Stimulated activated naive CD8-positive, alpha-beta T cell treated with anti-CD3 and anti-CD28 coated beads, Interleukin-15, amount 100 ng/mL, for 72 hours (primary cell): ENCODE measurements around the gene VPS33B.

Experiments
- ATAC-seq: fragments of 150-1000 bp; cut with Tn5 transposase; 2 replicates; pipeline ENCODE4 v1.10.0; 2021; ENCODE audit warnings: mild to moderate bottlenecking, moderate library complexity
- DNase-seq, 2 donors: peaks; one replicate each; pipeline ENCODE4 v3.0.0; 2021 to 2022
- H3K27ac Mint-ChIP-seq, 2 donors: one replicate each; pipeline ENCODE4 v1.8.0; 2022; ENCODE audit warnings: mild to moderate bottlenecking in 2 of 2, mixed read lengths in 2 of 2, moderate library complexity in 2 of 2
- H3K27me3 Mint-ChIP-seq: one replicate; pipeline ENCODE4 v1.8.0; 2022; ENCODE audit warnings: mixed read lengths
- H3K4me1 Mint-ChIP-seq: one replicate; pipeline ENCODE4 v1.8.0; 2022; ENCODE audit warnings: mild to moderate bottlenecking, mixed read lengths
- H3K4me3 Mint-ChIP-seq, 2 donors: one replicate each; pipeline ENCODE4 v1.8.0; 2022; ENCODE audit warnings: mild to moderate bottlenecking in 2 of 2, mixed read lengths in 2 of 2, moderate library complexity in 1 of 2
- H3K9me3 Mint-ChIP-seq, 2 donors: one replicate each; pipeline ENCODE4 v1.8.0; 2022; ENCODE audit warnings: mixed read lengths in 2 of 2

Gene VPS33B

GRCh38 chr15:90952901-90953677, 69.3 kb downstream of the VPS33B start:
- Mint-ChIP-seq H3K4me3 (no peak overlapping the region), H3K27me3 (no peaks in the 10 kb centered on the region), H3K4me1 (peaks cover 20% of the 10 kb centered on the region), H3K9me3 (no peaks in the 10 kb centered on the region), H3K27ac (no peak overlapping the region)
- ATAC-seq (no peak), DNase-seq (no peak)

- no peak overlapping the region for H3K4me3 Mint-ChIP-seq
- DNase-seq: no peak
- H3K27ac Mint-ChIP-seq: no peak overlapping the region
- no peak for ATAC-seq
- peaks cover 14% of the 10 kb centered on the region for H3K4me1 Mint-ChIP-seq
- no peaks in the 10 kb centered on the region for H3K27me3 Mint-ChIP-seq
- H3K9me3 Mint-ChIP-seq: no peaks in the 10 kb centered on the region
Observed at GRCh38 chr15:90950676-90951075, 71.7 kb downstream of the VPS33B start.

GRCh38 chr15:90949979-90950675, 72.3 kb downstream of the VPS33B start:
- Mint-ChIP-seq H3K27me3 (no peaks in the 10 kb centered on the region), H3K27ac (no peak overlapping the region), H3K9me3 (no peaks in the 10 kb centered on the region), H3K4me3 (no peak overlapping the region), H3K4me1 (peaks cover 14% of the 10 kb centered on the region)
- DNase-seq (no peak), ATAC-seq (no peak)
